Uterus (tissue), 2 donors: ENCODE data around the gene GRIK5.

Source experiments
- CTCF ChIP-seq, 4 experiments: fragments of 200-600 bp in 2 of 4; fragments of 450-650 bp in 2 of 4; sonication (generic) in 2 of 4; IDR thresholded peaks; one replicate each; pipeline ENCODE4 v1.5.1; 2016 to 2019; ENCODE audit warnings: antibody characterized with exemption in 4 of 4, mild to moderate bottlenecking in 2 of 4, moderate library complexity in 1 of 4
- POLR2A ChIP-seq, 2 donors: fragments of 450-650 bp; IDR thresholded peaks; one replicate each; pipeline ENCODE4 v1.6.1; 2016; ENCODE audit warnings: antibody characterized with exemption in 2 of 2, mild to moderate bottlenecking in 1 of 2, moderate library complexity in 1 of 2

DNA sequence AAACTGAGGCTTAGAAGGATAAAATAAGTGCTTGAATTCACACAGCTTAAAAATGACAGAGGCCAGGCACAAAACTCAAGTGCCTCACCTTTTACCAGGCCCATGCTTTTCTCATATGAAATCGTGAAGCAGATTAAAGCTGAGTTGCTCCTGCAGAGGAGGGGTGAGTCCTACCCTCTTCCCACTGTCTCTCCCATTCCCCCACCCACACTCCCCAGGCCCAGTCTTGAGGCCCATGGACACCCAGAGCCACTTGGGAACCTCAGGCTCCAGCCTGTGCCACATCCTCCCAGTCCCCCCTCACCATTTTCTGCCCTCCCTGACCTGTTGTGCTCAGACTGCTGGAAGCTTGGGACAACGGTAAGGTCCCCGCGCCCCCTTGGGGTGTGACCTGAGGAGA, 23.5 kb upstream of the GRIK5 start:
- TF ChIP-seq CTCF (IDR thresholded peaks at IDR 0.05) (no peak), POLR2A (IDR thresholded peaks at IDR 0.05) (no peak)
